WTC11 (cell line): Measurements from ENCODE around the gene C16orf74.

ENCODE experiments used
- CTCF ChIP-seq: fragments of 200-600 bp; IDR thresholded peaks from 2 replicates; pipeline ENCODE4 v1.8.0; 2022; ENCODE audit warnings: antibody characterized with exemption
- RELA ChIP-seq: sonication (generic); formaldehyde crosslinking; IDR thresholded peaks from 2 replicates; pipeline ENCODE4 v1.8.1; 2022; ENCODE audit warnings: missing genetic modification reagents, mild to moderate bottlenecking, borderline replicate concordance
- TCF7 ChIP-seq: sonication (generic); formaldehyde crosslinking; IDR thresholded peaks from 2 replicates; pipeline ENCODE4 v1.8.0; 2022; ENCODE audit warnings: mild to moderate bottlenecking, low read depth, missing genetic modification reagents, moderate library complexity
- TEAD4 ChIP-seq: sonication (generic); formaldehyde crosslinking; IDR thresholded peaks from 2 replicates; pipeline ENCODE4 v1.8.0; 2022; ENCODE audit warnings: mild to moderate bottlenecking, missing genetic modification reagents

GRCh38 chr16:85780281-85780680, 29.4 kb upstream of the C16orf74 start:
- no peak for TF ChIP-seq RELA
- no peak for TF ChIP-seq TEAD4 (CRISPR knock-in tag)
- TF ChIP-seq TCF7 (CRISPR knock-in tag) = no peak
- no peak for TF ChIP-seq CTCF
